ENCODE data around the gene ACADSB.

DNA sequence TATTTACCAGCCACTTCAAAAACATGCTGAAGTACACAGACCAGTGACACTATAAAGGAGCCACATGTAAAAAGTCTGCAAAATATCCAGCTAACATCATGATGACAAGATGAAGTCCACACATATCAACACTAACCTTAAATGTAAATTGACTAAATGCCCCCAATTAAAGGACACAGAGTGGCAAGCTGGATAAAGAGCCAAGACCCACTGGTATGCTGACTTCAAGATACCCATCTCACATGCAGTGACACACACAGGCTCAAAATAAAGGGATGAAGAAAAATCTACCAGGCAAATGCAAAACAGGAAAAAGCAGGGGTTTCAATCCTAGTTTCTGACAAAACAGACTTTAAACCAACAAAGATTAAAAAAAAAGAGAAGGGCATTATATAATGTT, 41.9 kb upstream of the ACADSB start:
- TF ChIP-seq, protein P1, sequence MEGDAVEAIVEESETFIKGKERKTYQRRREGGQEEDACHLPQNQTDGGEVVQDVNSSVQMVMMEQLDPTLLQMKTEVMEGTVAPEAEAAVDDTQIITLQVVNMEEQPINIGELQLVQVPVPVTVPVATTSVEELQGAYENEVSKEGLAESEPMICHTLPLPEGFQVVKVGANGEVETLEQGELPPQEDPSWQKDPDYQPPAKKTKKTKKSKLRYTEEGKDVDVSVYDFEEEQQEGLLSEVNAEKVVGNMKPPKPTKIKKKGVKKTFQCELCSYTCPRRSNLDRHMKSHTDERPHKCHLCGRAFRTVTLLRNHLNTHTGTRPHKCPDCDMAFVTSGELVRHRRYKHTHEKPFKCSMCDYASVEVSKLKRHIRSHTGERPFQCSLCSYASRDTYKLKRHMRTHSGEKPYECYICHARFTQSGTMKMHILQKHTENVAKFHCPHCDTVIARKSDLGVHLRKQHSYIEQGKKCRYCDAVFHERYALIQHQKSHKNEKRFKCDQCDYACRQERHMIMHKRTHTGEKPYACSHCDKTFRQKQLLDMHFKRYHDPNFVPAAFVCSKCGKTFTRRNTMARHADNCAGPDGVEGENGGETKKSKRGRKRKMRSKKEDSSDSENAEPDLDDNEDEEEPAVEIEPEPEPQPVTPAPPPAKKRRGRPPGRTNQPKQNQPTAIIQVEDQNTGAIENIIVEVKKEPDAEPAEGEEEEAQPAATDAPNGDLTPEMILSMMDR (conservative IDR thresholded peaks at IDR 0.05), result no peak
- TF ChIP-seq EZH2 (IDR thresholded peaks at IDR 0.05; ENCODE audit: low read depth), result no peak
